ACC112 (cell line): ENCODE results near the gene XPNPEP2.

Experiments
- H2AFZ ChIP-seq: fragments of 200-600 bp; sonication (generic); one replicate; pipeline ENCODE4 v1.6.0; 2017; ENCODE audit warnings: antibody characterized with exemption, low read length; ENCODE audit not compliant: unreplicated experiment
- H3K27ac ChIP-seq: fragments of 200-600 bp; sonication (generic); 2 replicates; pipeline ENCODE4 v1.5.1; 2014; ENCODE audit warnings: low read depth, mild to moderate bottlenecking, antibody characterized with exemption, low read length, moderate library complexity
- H3K27me3 ChIP-seq: fragments of 200-600 bp; sonication (generic); 2 replicates; pipeline ENCODE4 v1.6.1; 2014; ENCODE audit warnings: mild to moderate bottlenecking, antibody characterized with exemption, low read length, moderate library complexity, mixed read lengths; ENCODE audit not compliant: insufficient read depth
- H3K36me3 ChIP-seq: fragments of 200-600 bp; sonication (generic); 2 replicates; pipeline ENCODE4 v1.6.1; 2016; ENCODE audit warnings: mild to moderate bottlenecking, antibody characterized with exemption, low read length, moderate library complexity, mixed read lengths; ENCODE audit not compliant: insufficient read depth
- H3K4me1 ChIP-seq: fragments of 200-600 bp; sonication (generic); one replicate; pipeline ENCODE4 v1.6.1; 2016; ENCODE audit warnings: low read length, mixed read lengths; ENCODE audit not compliant: insufficient read depth, unreplicated experiment, control insufficient read depth
- H3K4me3 ChIP-seq: fragments of 200-600 bp; sonication (generic); 2 replicates; pipeline ENCODE4 v1.5.1; 2014; ENCODE audit warnings: mild to moderate bottlenecking, low read depth, low read length
- H3K79me2 ChIP-seq: fragments of 200-600 bp; sonication (generic); one replicate; pipeline ENCODE4 v1.6.0; 2016; ENCODE audit warnings: low read length; ENCODE audit not compliant: control insufficient read depth, unreplicated experiment, insufficient read depth

The XPNPEP2 gene

DNA sequence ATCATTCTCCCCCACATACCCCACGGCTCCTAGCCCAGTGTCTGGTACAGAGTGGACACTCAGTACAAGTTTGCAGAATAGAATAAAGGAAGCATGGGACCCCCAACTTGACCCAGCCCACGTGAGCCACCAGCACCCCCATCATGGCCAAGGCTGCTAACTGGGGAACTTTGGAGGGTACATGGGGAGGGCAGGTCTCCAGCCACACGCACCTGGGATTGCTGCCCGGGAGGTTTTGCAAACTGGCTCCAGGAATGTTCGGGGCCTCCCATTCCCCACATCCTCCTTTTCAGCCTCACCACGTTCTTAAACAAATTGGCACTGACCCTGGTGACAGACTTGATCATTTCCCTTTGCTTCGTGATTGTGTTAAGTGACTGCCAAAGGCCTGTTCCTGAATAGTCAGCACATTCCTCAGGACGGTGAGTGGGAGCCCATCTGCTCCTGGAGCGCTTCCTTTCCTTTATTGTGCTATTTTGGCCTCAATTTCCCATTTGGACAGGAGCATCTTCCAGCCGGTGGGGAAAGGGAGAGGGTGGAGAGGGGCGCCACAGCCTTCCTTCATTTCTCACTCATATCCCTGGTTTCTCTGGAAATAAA lies 18.7 kb upstream of the XPNPEP2 start:
- no peak overlapping the region for H3K27ac ChIP-seq
- H2AFZ ChIP-seq: no peak overlapping the region
- H3K79me2 ChIP-seq: no peaks in the 10 kb centered on the region
- H3K4me1 ChIP-seq: peaks cover 5% of the 10 kb centered on the region
- no peaks in the 10 kb centered on the region for H3K27me3 ChIP-seq
- no peak overlapping the region for H3K4me3 ChIP-seq
- H3K36me3 ChIP-seq: no peaks in the 10 kb centered on the region

DNA sequence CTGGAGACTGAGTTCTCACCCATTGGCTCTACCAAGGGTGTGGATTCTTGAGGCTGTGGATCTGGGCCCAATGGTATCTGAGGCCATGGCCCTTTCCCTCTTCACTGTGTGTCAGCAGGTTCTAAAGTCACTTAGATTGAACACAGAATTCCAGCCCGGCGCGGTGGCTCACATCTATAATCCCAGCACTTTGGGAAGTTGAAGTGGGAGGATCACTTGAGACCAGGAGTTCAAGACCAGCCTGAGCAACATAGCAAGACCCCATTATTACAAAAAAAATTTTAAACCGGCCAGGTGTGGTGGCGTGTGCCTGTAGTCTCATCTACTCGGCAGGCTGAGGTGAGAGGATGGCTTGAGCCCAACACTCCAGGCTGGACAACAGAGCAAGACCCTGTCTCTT lies 18.0 kb upstream of the XPNPEP2 start:
- H3K4me1 ChIP-seq: peaks cover 5% of the 10 kb centered on the region
- H3K36me3 ChIP-seq: no peaks in the 10 kb centered on the region
- H2AFZ ChIP-seq: no peak overlapping the region
- no peak overlapping the region for H3K27ac ChIP-seq
- H3K27me3 ChIP-seq: no peaks in the 10 kb centered on the region
- H3K79me2 ChIP-seq: no peaks in the 10 kb centered on the region
- no peak overlapping the region for H3K4me3 ChIP-seq

DNA sequence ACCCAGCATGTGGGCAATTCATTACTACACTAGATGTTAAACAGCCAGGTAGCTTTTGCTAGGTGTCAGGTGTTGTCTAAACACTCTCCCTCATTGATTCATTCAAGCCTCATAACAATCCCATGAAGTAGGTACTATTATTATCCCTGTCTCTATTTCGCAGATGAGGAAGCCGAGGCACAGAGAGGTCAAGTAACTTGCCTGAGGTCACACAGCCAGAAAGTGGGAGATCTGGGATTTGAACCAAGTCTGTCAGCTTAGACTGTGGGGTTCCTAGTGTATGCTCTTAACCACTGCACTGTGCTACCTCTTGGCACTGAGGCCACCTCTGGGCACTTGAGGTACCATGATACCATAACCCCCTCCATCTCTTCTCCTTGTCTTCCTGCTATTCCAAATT lies 17.4 kb upstream of the XPNPEP2 start:
- Histone ChIP-seq H3K79me2 (no peaks in the 10 kb centered on the region), H3K4me3 (no peak overlapping the region), H3K27ac (no peak overlapping the region), H3K4me1 (peaks cover 5% of the 10 kb centered on the region), H3K36me3 (no peaks in the 10 kb centered on the region), H3K27me3 (no peaks in the 10 kb centered on the region), H2AFZ (no peak overlapping the region)

DNA sequence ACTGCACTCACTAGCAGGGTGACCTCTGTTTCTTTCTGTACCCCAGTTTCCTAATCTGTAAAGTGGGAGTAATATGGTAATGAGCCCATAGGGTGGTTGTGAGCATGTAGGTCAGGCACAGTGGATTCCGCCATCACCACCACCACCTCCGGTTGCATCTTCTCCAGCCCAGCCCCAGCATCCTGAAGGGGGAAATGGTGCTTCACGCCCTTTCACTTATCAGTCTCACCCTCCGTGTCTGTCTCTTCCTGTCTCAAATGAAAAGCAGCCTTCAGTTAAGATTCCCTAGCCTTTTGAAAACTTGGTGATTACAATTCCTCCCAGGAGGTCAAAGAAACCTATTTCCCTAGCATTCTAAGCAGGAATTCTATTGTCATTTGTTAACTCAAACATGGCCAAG lies 16.9 kb upstream of the XPNPEP2 start:
- Histone ChIP-seq H3K27me3 (no peaks in the 10 kb centered on the region), H3K27ac (no peak overlapping the region), H3K4me3 (no peak overlapping the region), H3K36me3 (no peaks in the 10 kb centered on the region), H3K4me1 (peaks cover 5% of the 10 kb centered on the region), H3K79me2 (no peaks in the 10 kb centered on the region), H2AFZ (no peak overlapping the region)

DNA sequence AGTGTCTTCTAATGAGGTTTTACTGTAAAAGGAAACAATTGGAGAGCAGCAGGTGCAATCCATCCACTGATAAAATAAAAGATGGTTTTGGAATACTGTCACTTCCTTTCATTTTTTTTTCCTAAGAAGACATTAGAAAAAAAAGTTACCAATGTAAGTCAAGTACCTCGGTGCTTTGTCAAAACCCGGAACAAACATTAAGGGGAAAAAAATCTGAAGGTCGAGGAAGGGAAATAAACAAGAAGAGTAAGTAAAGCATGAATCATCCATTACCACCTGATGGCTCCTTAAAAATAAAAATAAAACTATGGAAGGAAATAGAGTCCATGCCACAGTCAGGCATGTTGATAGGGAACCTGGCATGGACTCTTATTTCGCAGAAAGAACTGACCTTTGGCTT lies 15.3 kb upstream of the XPNPEP2 start:
- no peak overlapping the region for H2AFZ ChIP-seq
- no peak overlapping the region for H3K27ac ChIP-seq
- no peaks in the 10 kb centered on the region for H3K36me3 ChIP-seq
- H3K4me1 ChIP-seq: no peaks in the 10 kb centered on the region
- no peak overlapping the region for H3K4me3 ChIP-seq
- no peaks in the 10 kb centered on the region for H3K27me3 ChIP-seq
- no peaks in the 10 kb centered on the region for H3K79me2 ChIP-seq

DNA sequence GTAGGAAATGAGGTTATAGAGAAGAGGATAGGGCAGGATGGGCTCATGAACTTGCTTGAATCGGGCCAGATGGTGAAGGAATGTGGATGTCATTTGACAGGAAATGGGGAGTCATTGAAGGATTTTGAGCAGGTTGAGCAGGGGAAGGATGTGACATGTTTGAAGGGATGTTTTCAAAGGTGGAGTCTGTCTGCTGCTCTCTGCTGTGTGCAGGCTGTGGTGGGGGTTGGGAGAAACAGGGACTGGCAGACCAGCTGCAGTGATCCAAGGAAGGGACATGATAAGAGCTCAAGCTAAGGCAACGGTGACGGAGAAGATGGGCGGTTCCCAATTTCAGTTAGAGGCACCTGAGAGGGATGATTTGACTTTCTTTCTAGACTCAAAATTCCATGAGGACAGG lies 14.0 kb upstream of the XPNPEP2 start:
- Histone ChIP-seq H3K4me3 (no peak overlapping the region), H3K79me2 (no peaks in the 10 kb centered on the region), H3K27me3 (no peaks in the 10 kb centered on the region), H2AFZ (no peak overlapping the region), H3K4me1 (no peaks in the 10 kb centered on the region), H3K36me3 (no peaks in the 10 kb centered on the region), H3K27ac (no peak overlapping the region)

DNA sequence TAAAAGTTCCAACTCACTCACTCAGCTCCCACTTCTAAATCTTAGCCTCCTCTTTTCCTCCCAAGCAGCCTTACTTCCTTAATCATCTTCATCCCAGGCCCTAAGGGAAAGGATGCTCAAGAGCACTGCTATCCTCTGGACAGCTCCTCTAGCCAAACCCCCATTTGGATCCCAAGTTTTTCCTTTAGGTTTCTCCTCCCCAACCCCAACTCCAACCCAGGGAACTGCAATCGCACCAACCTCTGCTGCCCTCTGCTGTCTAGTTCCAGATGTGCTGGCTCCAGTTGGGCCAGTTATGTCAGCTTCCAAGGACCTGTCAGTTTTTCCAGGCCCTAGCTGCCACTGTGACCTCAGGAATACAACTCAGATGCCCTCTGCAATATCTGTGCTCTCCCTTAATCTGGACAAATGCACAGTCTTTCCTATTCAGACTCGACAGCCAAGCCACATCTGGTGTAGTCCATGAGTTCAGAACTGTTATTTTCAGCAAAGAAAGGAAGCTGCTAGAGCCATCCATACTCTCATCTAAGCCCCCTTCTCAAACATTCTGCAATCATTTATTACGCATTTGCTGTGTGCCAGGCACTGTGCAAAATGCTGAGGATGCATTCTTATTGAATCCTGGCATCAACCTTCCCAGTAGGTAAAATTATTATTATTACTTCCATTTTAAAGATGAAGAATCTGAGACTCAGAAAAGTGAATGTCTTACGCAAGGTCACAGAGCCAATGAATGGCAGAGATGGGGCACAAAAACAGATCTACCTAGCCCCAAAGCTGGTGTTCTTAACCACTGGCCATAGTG lies 12.3 kb upstream of the XPNPEP2 start:
- no peaks in the 10 kb centered on the region for H3K36me3 ChIP-seq
- no peak overlapping the region for H3K27ac ChIP-seq
- H3K27me3 ChIP-seq: no peaks in the 10 kb centered on the region
- no peak overlapping the region for H3K4me3 ChIP-seq
- H2AFZ ChIP-seq: no peak overlapping the region
- H3K4me1 ChIP-seq: no peaks in the 10 kb centered on the region
- H3K79me2 ChIP-seq: no peaks in the 10 kb centered on the region

DNA sequence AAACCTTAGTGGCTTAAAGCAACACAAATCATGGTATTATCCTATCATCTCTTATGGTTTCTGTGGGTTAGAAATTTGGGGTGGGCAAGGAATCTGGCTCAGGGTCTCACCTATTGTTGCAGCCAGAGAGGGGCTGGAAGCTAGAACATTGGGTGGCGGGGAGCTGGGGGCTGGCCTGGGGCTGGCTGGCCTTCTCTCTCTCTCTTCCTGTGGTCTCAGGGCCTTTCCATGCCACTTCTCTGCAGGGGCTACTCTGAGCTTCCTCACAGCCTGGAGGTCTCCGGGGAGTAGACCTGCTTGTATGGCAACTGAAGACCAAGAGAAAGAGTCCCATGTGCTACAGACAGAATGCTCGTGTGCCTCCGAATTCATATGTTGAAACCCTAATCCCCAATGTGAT lies 10.7 kb upstream of the XPNPEP2 start:
- no peaks in the 10 kb centered on the region for H3K27me3 ChIP-seq
- H2AFZ ChIP-seq: no peak overlapping the region
- H3K4me3 ChIP-seq: no peak overlapping the region
- H3K79me2 ChIP-seq: no peaks in the 10 kb centered on the region
- no peaks in the 10 kb centered on the region for H3K4me1 ChIP-seq
- no peak overlapping the region for H3K27ac ChIP-seq
- H3K36me3 ChIP-seq: no peaks in the 10 kb centered on the region

DNA sequence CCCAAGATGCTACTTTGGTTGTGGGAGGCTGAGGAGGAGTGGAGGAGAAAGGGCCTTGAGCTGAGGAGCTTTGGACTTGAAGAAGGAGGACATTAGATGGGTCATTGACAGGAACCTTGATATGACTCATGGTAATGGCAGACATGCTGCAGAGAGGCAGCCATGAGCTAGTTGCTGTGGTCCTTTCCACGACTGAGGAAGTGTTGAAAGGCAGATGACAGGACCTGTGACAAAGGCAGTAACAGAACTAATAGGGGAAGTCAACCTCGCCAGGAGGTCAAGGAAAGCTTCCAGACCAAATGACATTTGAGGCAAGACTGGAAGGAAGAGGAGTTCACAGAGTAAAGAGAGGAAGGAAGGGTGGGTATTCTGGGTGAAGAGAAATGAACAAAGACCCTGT lies 7.6 kb upstream of the XPNPEP2 start:
- Histone ChIP-seq H3K36me3 (no peaks in the 10 kb centered on the region), H3K27ac (no peak overlapping the region), H3K79me2 (no peaks in the 10 kb centered on the region), H2AFZ (no peak overlapping the region), H3K4me1 (no peaks in the 10 kb centered on the region), H3K27me3 (no peaks in the 10 kb centered on the region), H3K4me3 (no peak overlapping the region)

DNA sequence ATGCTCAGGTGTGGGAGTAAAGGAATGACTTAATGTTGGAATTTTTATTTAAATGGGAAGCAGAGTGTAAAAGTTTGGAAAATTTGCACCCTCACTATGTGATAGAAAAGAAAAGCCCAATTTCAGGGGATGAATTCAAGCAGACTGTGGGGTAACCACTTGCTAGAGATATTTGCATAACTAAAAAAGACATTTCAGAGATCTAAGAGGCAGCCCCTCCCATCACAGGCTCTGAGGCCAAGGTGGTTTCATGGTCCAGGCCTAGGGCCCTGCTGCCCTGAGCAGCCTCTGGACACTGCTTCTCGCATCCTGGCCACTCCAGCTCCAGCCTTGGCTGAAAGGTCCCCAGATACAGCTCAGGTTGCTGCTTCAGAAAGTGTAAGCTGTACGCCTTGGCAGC lies 5.9 kb upstream of the XPNPEP2 start:
- Histone ChIP-seq H3K4me3 (no peak overlapping the region), H3K27ac (no peak overlapping the region), H3K79me2 (no peaks in the 10 kb centered on the region), H3K4me1 (peaks cover 3% of the 10 kb centered on the region), H2AFZ (no peak overlapping the region), H3K36me3 (no peaks in the 10 kb centered on the region), H3K27me3 (no peaks in the 10 kb centered on the region)

DNA sequence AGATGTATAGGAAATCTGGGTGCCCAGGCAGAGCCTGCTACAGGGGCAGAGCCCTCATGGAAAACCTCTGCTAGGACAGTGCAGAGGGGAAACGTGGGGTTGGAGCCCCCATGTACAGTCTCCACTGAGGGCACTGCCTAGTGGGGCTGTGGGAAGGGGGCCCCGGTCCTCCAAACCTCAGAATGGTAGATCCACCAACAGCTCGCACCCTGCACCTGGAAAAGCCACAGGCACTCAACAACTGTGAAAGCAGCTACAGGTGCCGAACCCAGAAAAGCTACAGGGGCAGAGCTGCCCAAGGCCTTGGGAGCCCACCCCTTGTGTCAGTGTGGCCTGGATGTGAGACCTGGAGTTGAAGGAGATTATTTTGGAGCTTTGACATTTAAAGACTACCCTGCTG lies 5.4 kb upstream of the XPNPEP2 start:
- Histone ChIP-seq H3K4me3 (no peak overlapping the region), H3K4me1 (peaks cover 7% of the 10 kb centered on the region), H3K27me3 (no peaks in the 10 kb centered on the region), H2AFZ (no peak overlapping the region), H3K27ac (no peak overlapping the region), H3K36me3 (no peaks in the 10 kb centered on the region), H3K79me2 (no peaks in the 10 kb centered on the region)
